ENCODE data around the gene C20orf96.

DNA sequence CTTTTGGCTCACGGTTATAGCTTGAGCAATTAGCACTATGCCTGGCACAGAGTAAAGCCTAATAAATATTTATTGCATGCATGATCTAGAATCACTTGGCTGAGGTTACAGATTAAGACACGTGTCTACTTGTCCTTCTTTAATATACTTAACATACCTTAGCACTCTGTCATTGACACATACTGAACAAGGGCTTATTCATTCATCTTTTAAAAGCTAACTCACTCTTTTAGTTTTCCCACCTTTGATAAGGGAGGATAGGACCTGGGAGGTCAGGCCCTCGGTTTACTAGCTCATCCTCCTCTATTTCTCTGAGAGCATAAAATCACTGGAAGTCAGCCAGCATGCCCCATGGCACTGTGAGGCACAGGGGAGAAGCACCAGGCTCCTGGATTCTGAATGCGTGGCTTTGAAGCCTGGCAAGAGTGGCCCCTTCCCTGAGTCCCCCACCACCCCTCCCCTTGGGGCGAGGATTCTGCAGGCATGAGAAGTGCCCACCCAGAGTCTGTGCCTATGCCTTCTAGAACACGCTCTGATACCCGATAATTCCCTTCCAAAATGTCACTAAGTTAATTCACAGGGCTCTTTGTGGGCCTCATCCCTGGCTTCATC lies 18.0 kb upstream of the C20orf96 start:
- TF ChIP-seq, protein P1, sequence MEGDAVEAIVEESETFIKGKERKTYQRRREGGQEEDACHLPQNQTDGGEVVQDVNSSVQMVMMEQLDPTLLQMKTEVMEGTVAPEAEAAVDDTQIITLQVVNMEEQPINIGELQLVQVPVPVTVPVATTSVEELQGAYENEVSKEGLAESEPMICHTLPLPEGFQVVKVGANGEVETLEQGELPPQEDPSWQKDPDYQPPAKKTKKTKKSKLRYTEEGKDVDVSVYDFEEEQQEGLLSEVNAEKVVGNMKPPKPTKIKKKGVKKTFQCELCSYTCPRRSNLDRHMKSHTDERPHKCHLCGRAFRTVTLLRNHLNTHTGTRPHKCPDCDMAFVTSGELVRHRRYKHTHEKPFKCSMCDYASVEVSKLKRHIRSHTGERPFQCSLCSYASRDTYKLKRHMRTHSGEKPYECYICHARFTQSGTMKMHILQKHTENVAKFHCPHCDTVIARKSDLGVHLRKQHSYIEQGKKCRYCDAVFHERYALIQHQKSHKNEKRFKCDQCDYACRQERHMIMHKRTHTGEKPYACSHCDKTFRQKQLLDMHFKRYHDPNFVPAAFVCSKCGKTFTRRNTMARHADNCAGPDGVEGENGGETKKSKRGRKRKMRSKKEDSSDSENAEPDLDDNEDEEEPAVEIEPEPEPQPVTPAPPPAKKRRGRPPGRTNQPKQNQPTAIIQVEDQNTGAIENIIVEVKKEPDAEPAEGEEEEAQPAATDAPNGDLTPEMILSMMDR (optimal IDR thresholded peaks at IDR 0.05 in 1 of 3, IDR thresholded peaks at IDR 0.05 in 1 of 3, conservative IDR thresholded peaks at IDR 0.05 in 1 of 3; ENCODE audit: extremely low read depth in 1 of 3, insufficient read depth in 2 of 3, low read length in 3 of 3): no peak
- no peak for TF ChIP-seq EZH2 (IDR thresholded peaks at IDR 0.05; ENCODE audit: low read length)
